IPS DF 4.7 (cell line): ENCODE measurements around the gene MTA2.
"Not testable (repeated sequence)": the region's sequence is repeated elsewhere in the genome, so short reads cannot be mapped to it uniquely, and the experiment has no call there.

Experiments
- DNase-seq: peaks from one replicate; pipeline ENCODE4 v3.0.0-alpha.2; 2013; ENCODE audit warnings: low spot score; ENCODE audit errors: extremely low read depth

Gene MTA2

DNA sequence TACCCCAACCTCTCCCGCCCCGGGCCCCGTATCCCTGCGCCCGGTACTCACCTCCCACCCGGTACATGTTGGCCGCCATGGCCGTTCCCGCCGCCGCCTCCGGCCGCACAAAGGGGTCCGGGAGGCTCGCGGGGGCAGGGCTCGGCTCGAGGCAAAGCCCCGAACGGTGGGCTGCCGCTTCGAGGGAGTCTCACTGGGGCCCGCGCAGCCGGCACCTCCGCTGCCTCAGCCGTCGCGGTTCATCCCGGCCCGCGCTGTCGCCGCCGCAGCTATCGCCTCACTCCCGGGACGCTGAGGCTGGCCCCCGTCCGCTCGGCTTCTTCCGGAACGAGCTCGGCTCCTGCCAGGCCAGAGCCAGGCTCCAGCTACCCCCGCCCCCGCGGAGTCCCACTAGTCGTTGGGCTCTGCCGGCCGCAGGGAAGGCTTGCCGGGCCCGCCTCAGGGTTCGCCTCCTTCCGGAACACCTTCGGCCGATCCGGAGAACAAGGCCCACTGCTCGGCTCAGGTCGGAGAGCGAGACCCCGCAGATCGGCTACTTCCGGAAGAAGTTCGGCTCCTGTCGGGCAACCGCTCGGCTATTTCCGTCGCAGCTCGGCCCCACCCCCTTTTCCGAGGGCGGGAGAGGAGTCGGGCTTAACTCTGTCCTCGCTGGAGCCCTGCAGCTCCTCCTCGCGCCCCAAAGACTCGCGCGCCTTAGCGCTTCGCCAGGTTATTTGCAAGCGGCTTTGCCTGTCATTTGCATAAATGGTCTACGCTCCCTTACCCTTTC lies at the start of gene MTA2:
Gene MTA2, minus strand, starts transcription at position 494 of the 769 bp plus-strand sequence. Its CDS starts 415 bp downstream, at position 79.
- DNase-seq = peak; percentile 89

DNA sequence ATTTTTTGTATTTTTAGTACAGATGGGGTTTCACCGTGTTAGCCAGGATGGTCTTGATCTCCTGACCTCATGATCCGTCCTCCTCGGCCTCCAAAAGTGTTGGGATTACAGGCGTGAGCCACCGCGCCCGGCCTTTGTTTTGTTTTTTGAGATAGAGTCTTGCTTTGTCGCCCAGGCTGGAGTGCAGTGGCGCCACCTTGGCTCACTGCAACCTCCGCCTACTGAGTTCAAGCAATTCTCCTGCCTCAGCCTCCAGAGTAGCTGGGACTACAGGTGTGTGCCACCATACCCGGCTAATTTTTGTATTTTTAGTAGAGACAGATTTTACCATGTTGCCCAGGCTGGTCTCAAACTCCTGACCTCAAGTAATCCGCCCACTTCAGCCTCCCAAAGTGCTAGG lies 48.6 kb upstream of the MTA2 start:
- DNase-seq = not testable (repeated sequence)

DNA sequence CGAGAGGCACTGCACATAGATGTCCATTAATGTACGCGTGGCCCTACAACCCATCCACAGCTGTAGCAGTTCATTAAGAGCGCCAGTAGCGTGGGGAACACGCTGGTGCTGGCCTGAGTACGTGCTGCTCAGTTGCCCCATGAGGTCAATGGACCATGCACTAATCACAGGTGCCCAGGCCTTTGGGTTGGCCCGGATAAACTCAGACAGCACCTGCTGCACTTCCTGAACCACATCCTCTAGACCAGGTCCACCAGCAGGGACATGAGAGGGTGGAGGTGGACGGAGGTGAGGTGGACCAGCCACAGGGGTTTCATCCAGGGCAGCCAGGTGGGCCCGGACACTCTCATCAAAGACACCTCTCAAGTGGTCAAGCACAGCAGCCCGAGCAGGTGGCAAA lies 47.8 kb upstream of the MTA2 start:
- DNase-seq = no peak

DNA sequence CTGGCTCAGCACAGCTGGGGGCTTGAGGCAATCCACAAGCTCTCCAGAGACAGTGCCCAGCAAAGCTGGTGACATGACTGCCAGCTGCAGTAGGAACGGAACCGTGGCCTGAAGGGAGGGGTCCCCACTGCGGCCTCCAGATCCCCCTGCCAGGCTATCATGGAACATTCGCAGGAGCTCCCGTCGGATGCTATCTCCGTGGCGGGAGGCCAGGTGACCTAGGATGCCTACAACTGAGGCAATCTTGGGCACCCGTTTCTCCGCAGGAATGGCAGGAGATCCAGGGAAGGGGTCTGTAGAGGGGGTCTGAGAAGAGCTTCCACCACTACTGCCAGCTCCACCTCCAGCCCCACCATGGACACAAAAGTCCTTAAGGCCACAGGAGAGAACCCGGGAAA lies 47.3 kb upstream of the MTA2 start:
- no peak for DNase-seq

DNA sequence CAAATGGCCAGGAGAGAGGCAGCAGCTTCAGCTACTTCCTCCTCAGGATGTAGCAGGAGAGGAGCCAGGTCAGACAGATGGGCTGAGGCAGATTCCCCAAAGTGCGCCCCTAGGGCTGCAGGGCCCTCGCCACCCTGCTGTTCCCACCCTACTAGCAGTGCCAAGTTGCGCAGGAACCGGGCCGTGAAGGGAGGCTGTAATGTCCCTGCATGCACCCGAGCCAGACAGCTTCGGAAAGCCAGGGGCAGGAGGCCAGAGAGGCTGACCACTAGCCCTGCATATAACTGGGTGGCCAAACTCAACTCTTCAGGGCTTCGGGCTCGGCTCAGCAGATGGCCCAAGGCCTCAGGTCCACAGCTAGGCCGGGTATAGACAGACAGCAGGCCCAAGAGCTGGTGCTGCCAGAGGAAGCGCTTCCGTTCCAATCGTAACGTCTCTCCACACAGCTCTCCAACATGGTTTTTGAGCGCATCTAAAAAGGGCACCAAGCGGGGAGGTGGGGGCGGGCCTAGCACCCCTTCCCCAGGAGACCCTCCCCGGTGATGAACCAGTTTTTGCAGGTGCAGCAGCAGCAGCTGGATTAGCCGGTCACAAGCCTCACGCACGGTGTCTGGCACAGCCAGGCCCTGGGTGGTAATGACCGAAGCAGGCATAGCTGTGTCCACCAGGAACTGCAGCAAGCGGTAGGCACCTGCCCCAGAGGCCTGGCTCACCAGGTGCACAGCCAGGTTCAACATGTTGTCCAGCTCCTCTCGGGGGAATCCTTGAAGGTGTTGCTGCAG lies 46.7 kb upstream of the MTA2 start:
- DNase-seq = no peak

DNA sequence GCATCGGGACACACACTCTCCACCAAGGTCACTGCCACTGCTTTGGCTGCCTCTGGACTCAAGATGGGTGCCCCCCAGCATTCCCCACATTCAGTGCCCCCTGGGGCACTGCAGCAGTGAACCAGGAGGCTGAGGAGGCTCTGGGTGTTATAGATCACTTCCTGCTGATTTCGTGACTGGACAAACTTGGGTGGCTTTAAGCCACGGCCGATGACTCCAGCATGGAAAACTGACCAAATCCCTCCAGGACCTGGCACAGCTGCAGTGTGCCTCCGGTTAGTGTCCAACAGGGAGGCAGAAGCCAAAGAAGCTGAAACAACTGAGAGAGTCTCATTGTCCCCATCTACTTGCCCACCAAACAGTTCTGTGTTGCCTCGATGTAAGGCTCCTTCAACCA lies 45.9 kb upstream of the MTA2 start:
- DNase-seq = no peak

DNA sequence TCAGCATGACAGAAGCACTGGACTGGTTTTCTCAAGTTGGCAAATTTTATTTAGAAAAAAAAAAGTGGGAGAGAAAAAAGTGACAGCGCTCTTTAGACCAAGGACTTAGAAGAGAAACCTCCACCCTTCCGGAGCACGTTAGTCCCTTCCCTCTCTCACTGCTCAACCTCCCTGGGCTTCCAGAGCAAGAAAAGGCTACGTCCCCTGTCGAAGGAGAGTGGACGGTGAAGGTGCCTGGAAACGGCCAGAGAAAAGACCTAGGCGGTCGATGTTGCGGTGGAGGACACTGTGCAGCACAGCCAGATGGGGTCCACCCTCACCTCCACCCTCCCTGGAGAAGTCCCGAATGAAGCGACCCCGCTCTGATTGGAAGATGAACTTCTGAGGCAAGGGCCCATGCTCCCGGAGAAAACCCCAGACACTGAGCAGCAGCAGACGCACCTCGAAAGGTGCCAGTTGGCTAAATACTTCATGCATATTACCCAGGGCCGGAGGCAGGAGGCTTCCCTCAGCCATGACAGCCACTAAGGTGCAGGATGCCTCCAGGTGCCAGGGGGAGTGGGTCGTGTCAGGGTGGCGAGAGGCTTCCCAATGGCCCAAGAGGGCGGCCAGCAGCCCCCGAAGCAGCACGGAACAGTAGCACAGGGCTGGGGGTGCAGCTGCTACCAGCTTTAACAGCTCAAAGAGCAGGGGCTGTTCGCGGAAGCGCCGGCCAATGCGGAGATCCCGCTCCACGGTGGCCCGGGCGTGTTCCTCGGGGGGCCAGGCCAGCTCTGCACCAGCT lies 45.4 kb upstream of the MTA2 start:
- DNase-seq = no peak

DNA sequence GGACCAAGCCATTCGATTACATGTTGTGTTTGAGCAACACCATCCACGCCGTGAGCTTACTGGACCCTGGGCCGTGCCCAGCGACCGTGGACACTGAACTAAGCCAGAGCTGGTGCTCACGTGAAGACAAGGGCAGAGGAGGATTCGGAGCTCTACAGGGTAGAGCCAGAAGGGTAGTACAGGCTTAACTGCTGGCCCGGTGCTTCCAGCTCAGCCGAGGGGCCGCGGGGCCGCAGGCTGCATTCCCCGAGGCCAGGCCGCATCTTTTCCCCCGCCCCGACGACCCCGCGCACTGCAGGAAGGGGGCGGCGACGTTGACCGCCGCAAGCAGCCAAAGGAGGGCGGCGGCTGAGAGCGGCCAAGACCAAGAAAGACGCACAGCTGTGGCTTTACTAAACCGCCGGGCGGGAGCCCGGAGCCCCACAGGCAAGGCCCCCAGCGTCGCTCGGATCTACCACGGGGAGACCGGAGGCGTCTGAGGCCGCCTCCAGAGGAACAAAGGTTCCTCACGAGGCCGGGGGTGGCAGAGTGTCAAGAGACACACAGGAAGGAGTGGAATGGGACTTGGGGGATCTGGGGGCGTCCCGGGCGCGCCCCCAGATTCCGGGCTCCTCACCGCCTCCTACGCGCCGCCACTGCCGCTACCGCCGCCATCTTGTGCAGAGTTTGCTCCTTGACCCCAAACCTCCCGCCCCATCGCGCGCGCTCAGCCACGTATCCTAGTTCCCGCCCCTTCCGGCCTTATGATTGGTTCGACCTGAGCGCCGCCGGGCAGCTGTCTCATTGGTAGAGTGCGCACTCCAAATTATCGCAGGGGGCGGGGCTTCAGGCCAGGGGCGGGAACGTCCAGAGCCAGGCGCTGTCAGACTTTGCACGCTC lies 44.5 kb upstream of the MTA2 start, which contains the start of gene GANAB:
Gene GANAB, minus strand, starts transcription at position 668 of the 879 bp plus-strand sequence. Its CDS starts 14 bp downstream, at position 654.
- no peak for DNase-seq

DNA sequence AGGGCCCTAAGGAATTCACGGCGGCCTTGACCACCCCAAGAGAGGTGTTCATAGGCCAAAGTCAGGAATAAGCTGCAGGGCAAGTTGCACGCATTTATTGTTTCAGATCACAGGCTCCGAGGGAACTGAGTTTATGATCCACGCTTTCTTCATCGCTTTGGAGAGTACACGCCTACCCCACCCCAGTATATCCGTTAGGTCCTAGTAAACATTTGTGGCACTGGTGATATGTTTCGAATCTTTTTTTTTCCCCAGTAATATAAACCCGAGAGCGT lies 43.9 kb upstream of the MTA2 start:
- DNase-seq = no peak

DNA sequence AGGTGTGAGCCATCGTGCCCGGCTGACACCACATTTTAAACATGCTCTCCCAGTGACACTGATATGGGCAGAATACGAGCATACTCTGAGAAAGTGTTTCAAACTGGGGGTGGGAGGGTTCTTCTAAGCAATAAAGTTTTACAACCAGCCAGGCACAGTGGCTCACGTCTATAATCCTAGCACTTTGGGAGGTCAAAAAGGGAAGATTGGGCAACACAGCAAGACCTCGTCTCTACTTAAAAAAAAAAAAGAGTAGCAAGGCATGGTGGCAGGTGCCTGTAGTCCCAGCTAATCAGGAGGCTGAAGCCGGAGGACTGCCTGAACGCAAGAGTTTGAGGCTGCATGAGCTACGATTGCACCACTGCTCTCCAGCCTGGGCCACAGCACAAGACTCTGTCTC lies 42.6 kb upstream of the MTA2 start:
- DNase-seq = no peak

DNA sequence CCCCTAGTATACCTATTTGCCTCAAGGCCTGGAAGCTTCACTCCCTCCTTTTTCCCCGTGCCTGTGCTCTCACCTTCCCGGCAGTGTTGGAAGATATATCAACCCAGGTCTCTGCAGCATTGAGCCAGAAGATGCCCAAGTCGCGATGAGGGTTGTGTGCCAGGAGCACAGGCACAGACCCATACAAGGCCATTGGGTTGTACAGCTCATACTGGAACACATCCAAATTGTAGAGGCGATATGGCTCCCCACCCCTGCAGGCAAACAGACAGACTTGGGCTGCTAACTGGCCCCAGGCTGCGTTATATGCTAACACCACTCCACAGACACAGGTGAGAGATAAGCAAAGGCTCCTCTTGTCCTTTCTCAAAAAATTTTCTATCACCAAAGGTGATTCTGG lies 30.8 kb upstream of the MTA2 start:
- DNase-seq = no peak

DNA sequence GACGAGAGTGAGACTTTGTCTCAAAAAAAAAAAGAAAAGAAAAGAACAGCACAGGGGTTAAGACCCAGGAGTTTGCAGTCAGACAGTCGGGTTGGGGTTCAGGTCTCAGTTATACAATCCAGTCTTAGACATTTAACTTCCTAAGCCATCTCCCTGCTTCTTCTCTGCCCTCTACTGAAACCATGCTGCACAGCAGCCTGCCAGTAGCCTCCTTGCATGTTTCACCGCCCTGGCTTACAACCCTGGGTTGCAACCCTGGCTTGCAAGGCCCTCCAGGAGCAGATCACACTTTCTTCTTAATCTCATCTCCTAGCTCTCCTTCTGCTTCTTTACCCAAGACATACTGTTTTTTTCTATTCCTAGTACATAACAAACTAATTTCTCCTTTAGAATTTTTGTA lies 26.0 kb upstream of the MTA2 start:
- DNase-seq = no peak

DNA sequence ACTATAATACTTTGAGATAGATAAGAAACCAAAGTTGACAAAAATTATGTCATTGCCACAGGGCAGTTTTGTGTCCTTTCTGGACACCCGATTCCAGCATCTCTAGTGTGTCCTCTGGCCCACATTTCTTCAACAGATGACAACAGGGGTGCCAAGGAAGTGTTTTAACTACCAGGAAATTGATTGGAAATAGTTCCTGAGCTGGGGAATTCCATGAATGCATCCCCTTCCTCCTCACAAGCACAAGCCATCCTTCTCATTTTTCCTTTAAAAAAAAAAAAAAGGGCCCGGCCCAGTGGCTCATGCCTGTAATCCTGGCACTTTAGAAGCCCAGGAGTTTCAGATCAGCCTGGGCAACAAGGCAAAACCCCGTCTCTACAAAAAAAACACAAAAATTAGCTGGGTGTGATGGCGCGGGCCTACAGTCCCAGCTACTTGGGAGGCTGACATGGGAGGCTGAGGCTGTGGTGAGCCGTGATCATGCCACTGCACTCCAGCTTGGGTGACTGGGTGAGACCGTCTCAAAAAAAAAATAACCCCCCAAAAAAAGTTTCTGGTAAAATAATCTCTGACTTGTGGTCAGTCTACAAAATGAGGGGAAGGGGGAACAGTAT lies 20.9 kb upstream of the MTA2 start:
- DNase-seq = no peak

DNA sequence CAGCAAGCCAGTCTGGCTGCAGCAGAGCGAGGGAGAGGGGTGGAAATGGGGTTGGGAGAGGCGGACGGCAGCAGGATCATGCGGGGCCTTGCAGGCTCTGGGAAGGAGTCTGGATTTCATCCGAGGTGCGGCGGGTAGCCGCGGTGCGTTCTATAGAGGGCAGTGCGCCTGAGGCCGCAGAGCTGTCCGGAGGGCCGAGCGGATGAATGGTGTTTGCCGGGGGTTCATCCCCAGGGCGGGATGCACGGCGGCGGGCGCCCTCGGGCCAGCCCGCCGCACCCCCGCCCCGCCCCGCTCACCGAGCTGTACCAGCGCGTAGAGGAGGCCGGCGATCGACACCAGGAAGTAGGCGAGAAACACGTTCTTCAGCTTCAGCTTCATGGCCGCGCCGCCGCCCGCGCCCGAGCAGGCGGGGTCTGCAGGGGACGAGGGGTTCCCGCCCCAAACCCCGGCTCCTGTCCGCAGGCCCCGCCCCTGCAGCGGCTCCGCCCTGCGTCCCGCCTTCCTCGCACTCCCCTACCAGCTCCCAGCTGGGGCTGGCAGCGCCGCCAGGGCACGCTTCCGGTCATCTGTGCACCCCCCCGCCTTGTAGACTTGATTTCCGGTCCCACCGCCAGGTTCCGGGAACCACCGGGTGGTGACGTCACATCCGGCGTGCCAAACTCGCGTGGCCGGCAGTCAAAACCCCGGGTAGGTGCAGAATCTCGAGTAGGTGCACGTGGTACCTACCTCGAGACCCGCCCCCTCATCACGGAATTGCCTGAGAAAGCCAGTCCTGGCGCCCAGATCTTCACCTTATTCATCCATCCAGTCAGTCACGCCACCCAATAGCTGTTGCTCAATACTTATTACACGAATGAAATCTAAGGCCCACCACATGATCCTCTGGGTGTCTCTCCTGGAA lies 20.2 kb upstream of the MTA2 start, which contains the start of gene B3GAT3:
Gene B3GAT3, minus strand, starts transcription at position 420 of the 904 bp plus-strand sequence. Its CDS starts 39 bp downstream, at position 381.
- DNase-seq = peak; percentile 94

DNA sequence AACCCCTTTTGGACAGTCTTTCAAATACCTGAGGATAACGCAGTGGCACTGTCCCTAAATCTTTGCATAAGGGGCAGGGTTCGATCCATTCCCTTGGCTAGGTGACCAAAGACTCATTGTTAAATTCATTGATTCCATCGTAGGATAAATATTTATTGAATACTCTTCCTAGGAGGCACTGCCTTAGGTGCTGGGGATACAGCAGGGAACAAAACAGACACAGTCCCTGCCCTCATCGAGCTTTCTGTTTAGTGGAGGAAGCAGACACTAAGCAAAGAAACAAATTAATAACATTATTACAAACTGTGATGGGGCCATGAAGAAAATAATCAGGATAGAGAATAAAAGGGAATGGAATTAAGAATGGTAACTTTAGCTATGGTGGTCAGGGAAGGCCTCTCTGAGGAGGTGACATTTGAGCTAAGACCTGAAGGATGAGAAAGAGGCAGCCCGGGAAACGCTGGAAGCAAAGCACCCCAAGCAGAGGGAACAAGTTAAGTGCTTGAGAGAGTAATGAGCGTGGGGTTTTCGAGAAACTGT lies 19.4 kb upstream of the MTA2 start:
- no peak for DNase-seq

DNA sequence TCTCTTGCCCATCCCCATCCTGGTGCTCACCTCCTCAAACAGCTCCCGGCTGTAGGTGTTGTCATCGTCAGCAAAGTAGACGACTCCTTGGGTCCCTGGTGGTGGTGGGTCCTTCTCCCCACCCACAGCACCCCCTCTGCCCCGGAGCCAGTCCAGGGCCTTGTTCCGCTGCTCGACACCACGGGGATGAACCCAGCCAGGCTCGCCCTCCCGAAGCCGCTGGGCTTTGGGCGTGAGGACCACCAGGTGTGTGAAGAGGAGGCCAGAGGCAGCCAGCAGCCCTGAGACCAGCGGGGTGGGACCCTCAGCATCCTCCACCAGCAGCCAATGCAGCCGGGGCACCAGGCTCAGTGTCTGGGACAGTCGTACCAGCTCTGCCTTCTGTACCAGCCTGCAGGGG lies 15.3 kb upstream of the MTA2 start:
- not testable (repeated sequence) for DNase-seq

DNA sequence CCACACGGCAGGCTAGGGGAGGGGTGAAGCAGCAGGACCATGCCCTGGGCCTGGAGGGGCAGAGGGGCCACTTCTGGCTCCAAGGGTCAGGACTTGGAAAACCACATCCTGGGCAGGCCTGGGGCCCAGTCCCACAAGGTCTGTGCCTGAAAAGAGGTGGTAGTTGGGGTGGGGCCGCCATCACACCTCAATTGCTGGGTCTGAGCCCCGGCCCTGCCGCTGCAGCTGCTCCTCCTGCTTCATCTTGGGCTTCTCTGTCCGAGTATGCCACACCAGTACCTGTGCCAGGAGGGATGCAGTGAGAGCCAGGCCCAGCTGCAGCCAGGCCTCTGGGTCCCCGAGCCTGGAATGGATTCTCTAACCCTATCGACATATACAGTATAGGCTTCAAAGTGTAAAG lies 13.9 kb upstream of the MTA2 start:
- DNase-seq = no peak

DNA sequence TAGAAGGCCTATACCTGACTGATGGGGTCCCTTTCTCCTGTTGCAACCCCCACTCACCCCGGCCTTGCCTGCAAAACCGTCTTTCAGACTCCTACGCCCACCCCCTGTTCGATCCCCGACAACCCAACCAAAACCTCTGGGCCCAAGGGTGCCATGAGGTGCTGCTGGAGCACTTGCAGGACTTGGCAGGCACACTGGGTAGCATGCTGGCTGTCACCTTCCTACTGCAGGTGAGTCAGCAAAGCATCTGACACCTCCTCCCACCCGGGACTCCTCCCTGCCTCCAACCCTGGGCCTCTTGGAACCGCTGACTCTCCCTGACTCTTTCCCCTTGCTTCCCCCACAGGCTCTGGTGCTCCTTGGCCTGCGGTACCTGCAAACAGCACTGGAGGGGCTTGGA lies 12.6 kb upstream of the MTA2 start:
- no peak for DNase-seq

DNA sequence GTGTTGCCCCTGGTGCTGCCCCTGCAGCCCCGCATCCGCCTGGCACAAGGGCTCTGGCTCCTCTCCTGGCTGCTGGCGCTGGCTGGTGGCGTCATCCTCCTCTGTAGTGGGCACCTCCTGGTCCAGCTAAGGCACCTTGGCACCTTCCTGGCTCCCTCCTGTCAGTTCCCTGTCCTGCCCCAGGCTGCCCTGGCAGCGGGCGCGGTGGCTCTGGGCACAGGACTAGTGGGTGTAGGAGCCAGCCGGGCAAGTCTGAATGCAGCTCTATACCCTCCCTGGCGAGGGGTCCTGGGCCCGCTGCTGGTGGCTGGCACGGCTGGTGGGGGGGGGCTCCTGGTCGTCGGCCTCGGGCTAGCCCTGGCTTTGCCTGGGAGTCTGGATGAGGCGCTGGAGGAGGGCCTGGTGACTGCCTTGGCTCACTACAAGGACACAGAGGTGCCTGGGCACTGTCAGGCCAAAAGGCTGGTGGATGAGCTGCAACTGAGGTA lies 11.7 kb upstream of the MTA2 start:
- DNase-seq = no peak
